Heart left ventricle (tissue), 13 donors: ENCODE measurements around the gene ARMC2.

Experiments
- POLR2A ChIP-seq, 2 donors: fragments of 450-650 bp; IDR thresholded peaks; one replicate each; pipeline ENCODE4 v1.6.1; 2017; ENCODE audit warnings: antibody characterized with exemption in 2 of 2, mild to moderate bottlenecking in 2 of 2, moderate library complexity in 2 of 2
- TF ChIP-seq, protein P1 (sequence below), 12 donors: fragments of 200-600 bp; sonication (generic) in 4 of 12; IDR thresholded peaks; one replicate each; pipeline versions ENCODE4 v1.5.0 to v1.8.0; 2018 to 2022; ENCODE audit warnings: antibody characterized with exemption in 12 of 12, mild to moderate bottlenecking in 5 of 12
- donor health status: ischemic (EF 13 %, LVEDD 7.1; RV severe dilation, severe dysfunction).
- donor health status: DM: no; HTN: yes; CAD: no.
- donor health status: DM: no; HTN: no; CAD: no.
- donor health status: ischemic (EF 25% LVEDD 6.9; RV normal size, moderate dysfunction).
- donor health status: ischemic (EF 25% LVEDD 5.7; RV mildly dilated, moderate dysfunction).
- donor health status: ischemic (EF 35%, LVEDD 5.7; RV mildly dilated, moderate dysfunction).
- donor health status: nonischemic (EF 11% LVEDD 7.7; RV severe dilation, severe dysfunction).
- donor health status: DM: yes; HTN: yes; CAD: no.
- donor health status: PGD.
- donor health status: ischemic (EF 29% LVEDD 5.4; RV normal size, mild dysfunction).
- donor health status: nonischemic (EF 23%, LVEDD 6.1; RV moderate dilation, normal function).

GRCh38 chr6:108888052-108888451 lies 39.8 kb downstream of the ARMC2 start:
- TF ChIP-seq, protein P1, sequence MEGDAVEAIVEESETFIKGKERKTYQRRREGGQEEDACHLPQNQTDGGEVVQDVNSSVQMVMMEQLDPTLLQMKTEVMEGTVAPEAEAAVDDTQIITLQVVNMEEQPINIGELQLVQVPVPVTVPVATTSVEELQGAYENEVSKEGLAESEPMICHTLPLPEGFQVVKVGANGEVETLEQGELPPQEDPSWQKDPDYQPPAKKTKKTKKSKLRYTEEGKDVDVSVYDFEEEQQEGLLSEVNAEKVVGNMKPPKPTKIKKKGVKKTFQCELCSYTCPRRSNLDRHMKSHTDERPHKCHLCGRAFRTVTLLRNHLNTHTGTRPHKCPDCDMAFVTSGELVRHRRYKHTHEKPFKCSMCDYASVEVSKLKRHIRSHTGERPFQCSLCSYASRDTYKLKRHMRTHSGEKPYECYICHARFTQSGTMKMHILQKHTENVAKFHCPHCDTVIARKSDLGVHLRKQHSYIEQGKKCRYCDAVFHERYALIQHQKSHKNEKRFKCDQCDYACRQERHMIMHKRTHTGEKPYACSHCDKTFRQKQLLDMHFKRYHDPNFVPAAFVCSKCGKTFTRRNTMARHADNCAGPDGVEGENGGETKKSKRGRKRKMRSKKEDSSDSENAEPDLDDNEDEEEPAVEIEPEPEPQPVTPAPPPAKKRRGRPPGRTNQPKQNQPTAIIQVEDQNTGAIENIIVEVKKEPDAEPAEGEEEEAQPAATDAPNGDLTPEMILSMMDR (IDR thresholded peaks at IDR 0.05): no peak
- no peak for TF ChIP-seq POLR2A (IDR thresholded peaks at IDR 0.05)
